GM19324 (cell line): ENCODE results near the gene PRR23C.
"Not testable (repeated sequence)": the region's sequence is repeated elsewhere in the genome, so short reads cannot be mapped to it uniquely, and the experiment has no call there.

ENCODE experiments used
- ATAC-seq: cut with Tn5 transposase; IDR thresholded peaks from one replicate; pipeline ENCODE4 v1.9.1; 2021; ENCODE audit warnings: mild to moderate bottlenecking, moderate library complexity; ENCODE audit not compliant: unreplicated experiment, low FRiP score

Gene PRR23C

DNA sequence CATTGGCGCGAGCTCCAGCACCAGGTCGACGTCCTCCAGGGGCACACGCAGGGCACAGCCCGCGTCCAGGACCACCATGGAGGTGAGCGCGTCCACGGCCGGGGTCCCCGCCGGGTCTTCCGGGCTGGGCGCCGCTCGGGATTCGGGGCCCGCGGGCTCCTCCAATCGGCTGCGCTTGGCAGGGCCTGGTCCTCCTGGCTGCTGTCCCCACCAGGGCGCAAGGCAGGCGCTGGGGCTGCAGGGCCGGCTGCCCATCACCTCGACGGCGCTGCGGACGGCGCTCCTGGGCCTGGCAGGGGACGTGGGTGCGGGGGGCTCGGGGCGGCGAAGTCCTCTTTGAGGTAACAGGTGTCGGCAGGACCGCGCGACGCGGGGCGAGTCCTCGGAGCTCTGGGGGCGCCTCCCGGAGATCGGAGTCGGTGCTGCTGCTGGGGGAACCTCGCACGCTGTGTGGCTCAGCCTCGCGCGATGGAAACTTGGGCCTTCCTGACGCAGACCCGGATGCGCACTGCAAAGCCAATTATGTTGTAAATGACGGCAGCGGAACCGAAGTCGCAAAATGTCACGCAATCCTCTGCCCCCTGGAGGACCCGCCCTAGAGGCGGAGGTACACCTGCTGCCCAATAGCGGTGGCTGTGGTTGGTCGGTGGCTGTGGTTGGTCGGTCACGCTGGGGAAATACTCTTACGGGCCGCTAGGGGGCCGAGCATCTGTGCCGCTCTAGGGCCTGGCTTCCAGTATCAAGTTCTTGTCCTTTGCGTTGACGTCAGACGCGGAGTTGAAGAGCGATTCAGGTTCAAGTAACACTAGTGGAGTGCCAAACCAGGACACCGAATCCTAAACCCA lies at the start of gene PRR23C:
Gene PRR23C, minus strand, starts transcription at position 527 of the 845 bp plus-strand sequence. Its CDS starts 272 bp downstream, at position 255.
- ATAC-seq: no peak

DNA sequence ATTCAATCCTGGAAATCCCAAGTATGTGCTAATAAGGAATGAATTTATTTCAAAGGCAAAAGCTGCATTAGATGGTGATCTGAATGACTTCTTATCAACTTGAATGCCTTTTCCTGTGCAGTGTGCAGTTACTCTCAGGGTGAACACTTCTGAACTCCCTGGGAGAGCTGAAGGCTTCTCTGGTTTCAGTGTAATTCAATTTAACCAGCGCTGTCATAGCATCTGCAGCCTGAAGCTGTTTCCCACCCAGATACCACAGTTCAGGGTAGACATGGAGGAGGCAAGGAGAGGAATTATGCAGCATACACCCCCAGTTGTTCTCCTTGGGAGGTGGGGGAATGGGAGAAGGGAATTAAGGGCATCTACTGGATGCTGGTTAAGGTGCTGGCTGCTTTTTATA lies 49.1 kb upstream of the PRR23C start:
- ATAC-seq: no peak

GRCh38 chr3:139088462-139089324 lies 44.0 kb upstream of the PRR23C start:
- ATAC-seq: no peak

GRCh38 chr3:139087621-139088020 lies 42.9 kb upstream of the PRR23C start:
- no peak for ATAC-seq

GRCh38 chr3:139084176-139084575 lies 39.5 kb upstream of the PRR23C start:
- no peak for ATAC-seq

DNA sequence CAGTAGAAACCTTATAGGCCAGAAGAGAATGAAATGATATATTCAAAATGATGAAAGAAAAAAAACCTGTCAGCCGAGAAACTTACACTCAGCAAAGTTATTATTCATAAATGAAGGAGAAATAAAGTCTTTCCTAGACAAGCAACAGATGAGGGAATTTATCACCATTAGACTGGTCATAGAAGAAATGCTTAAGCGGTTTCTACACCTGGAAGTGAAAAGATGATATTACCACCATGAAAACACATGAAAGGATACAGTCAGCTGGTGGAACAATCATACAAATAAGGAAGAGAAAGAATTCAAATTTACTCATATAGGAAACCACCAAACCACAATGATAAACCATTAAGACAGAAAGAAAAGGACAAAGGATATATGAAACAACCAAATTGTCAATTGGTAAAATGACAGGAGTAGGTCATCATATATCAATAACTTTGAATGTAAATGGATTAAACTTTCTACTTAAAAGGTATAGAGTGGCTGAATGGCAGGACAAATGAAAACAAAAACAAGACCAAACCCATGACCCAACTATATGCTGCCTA lies 29.9 kb upstream of the PRR23C start:
- no peak for ATAC-seq

- ATAC-seq: no peak
These were observed 18.2 kb upstream of the PRR23C start for GRCh38 chr3:139062918-139063317.

- no peak for ATAC-seq
These were observed 8.3 kb upstream of the PRR23C start for GRCh38 chr3:139052802-139053600.

DNA sequence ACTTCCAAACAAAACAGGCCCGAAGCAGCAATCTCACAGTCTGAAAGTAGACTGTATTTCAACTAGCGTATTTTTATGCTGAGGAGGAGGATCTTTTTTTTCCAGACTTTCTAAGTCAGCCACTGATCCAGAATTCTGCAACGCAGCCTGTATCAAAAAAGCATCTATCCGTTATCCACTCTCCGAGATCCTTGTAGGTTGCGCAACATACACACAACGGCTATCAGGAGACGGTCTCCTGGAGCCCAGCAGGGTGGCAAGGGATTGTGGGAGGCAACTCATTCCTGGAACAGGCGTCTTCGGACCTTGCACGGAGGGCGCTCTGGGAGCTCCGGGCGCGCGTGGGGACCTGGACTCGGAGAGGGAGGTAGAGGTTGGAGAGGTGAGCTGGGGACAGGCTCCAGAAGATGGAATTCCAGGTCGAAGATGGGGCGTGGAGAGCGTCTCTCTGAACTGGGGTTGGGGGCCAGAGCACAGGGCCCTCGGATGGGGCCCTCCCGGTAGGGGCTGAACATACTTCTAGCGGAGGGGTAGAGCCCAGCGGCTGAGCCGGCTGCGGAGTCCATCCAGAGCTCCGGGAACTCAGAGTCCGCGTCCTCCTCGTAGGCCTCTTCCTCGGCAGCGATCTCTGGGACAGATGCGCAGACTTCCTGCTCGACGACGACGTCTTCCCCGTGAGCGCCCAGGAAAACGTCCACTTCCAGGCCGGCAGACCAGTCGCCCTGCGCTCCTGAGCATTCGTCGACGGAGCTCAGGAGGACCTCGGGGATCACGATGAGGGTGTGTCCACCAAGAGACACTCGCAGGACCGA lies 932 bp downstream of the PRR23C start:
- ATAC-seq: no peak

DNA sequence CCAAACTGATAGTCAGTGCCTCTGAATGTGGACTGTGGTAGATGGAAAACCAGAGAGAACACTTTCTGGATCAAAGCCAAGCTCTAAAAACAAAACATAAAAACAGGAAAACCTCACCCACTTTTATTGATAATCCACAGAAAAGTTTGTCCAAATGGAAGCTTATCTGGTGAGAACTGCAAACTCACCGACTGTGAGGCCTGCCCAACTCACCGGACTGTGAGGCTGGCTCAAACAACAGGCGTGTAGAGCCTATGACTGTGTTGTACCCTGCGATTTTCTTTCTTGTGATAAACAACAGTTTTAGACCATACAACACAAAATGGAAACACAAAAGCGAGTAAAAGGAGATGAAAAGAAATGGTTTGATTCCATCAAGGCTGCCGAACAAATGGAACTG lies 7.2 kb downstream of the PRR23C start:
- no peak for ATAC-seq

DNA sequence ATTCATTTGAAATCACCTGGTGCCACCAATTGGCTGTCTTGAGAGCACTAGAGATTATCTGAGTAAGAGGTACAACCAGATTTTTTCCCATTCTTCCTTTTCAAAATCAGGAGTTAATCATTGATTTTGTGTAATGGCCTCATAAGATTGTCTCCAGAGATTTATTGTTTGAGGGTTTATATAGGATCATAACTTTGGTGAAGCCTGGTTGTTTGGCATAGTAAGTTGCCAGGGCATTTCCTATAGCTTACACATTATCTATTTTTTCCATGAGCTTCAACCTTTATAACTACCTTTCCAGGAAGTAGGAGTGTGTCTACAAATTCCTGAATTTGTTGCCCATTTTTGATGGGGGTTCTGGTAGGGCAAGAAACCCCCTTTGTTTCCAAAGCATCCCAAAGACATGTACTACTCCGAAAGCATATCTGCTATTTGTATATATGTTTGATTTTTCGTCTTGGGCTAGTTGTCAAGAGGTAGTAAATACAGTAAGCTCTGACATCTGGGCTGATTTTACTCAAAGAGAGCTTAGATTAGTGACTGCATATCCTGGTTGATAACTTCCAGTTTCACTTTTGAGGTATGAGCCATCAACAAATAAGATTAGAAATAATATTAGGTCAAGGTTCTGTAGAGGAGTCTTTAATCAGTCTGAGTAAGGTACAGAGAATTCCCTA lies 12.2 kb downstream of the PRR23C start:
- no peak for ATAC-seq

DNA sequence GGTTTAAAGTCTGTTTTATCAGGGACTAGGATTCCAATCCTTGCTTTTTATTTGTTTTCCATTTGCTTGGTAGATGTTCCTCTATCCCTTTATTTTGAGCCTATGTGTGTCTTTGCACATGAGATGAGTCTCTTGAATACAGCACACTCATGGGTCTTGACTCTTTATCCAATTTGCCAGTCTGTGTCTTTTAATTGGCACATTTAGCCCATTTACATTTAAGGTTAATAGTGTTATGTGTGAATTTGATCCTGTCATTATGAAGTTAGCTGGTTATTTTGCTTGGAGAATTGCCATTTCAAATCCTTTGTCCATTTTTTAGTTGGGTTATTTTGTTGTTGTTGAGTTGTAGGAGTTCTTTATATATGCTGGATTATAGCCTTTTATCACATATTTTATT lies 14.1 kb downstream of the PRR23C start:
- ATAC-seq: not testable (repeated sequence)

- no peak for ATAC-seq
These were observed 19.7 kb downstream of the PRR23C start for GRCh38 chr3:139024968-139025367.

- no peak for ATAC-seq
These were observed 23.8 kb downstream of the PRR23C start, which contains the start of gene PRR23B for GRCh38 chr3:139020868-139021234. Gene PRR23B, minus strand, starts transcription at chr3:139020926. Its CDS starts 265 bp downstream, at chr3:139020661.

DNA sequence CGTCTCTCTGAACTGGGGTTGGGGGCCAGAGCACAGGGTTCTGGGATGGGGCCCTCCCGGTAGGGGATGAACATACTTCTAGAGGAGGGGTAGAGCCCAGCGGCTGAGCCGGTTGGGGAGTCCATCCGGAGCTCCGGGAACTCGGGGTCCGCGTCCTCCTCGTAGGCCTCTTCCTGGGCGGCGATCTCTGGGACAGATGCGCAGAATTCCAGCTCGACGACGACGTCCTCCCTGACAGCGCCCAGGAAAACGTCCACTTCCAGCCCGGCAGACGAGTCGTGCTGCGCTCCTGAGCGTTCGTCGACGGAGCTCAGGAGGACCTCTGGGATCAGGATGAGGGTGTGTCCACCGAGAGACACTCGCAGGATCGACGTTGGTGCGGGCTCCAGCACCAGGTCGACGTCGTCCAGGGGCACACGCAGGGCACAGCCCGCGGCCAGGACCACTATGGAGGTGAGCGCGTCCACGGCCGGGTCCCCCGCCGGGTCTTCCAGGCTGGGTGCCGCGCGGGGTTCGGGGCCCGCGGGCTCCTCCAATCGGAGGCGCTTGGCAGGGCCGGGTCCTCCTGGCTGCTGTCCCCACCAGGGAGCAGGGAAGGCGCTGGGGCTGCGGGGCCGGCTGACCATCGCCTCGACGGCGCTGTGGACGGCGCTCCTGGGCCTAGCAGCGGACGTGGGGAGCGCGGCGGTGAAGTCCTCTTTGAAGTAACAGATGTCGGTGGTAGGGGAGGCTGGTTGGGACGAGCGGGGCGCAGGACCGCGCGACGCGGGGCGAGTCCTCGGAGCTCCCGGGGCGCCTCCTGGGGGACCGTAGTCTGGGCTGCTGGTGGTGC lies 24.4 kb downstream of the PRR23C start:
- no peak for ATAC-seq

DNA sequence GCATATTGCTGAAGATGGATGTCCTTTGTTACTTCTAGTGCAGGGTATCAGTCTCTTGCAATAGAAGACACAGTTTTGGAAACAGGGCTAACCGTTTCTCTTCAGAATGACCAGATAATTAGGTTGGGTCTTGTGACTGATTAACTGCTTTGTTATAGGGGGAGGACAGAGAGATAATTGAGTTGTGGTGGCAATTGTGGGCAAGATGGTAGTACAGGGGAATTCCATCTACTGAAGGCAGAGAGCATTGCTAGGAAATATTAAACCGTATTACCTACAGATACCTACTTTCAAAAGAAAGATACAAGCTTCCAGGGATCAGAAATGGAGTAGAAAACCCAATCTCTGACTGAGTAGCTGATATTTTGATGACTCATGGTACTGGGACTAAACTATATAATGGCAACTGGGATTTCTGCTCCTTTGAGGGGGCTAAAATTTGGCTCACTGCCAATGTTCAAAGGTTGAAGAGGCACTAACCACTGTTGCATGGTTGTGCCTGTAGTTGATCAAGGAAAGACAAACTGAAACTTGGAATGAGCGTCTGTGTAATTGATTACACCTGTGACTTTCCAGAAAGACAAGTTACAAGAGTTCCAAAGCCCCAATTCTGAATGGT lies 28.2 kb downstream of the PRR23C start:
- no peak for ATAC-seq

DNA sequence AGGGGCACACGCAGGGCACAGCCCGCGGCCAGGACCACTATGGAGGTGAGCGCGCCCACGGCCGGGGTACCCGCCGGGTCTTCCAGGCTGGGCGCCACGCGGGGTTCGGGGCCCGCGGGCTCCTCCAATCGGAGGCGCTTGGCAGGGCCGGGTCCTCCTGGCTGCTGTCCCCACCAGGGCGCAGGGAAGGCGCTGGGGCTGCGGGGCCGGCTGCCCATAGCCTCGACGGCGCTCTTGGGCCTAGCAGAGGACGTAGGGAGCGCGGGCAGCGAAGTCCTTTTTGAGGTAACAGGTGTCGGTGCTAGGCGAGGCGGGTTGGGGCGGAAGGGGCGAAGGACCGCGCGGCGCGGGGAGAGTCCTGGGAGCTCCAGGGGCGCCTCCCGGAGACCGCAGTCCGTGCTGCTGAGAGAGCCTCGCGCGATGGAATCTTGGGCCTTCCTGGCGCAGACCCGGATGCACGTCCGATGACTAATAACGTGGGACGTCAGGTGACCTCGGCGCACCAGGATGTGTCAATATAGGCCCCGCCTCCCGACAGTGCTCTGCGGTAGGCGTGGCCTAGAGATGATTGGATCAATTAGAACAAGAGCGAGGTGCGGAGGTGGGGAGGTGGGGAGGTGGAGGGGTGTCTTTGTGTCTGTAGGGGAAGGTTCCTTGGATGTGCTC lies 38.5 kb downstream of the PRR23C start, which contains the start of gene PRR23A:
Gene PRR23A, minus strand, starts transcription at position 218 of the 666 bp plus-strand sequence. Its CDS starts 0 bp downstream, at position 218.
- no peak for ATAC-seq
